T-cell (primary cell): ENCODE measurements around the gene ARMC7. TPM values are rescaled to one million over a fixed set of nuclear protein-coding genes. Genes with fewer than 3 reads are reported as not detected.

Source experiments
- ATAC-seq, 4 experiments: fragments of 200-7000 bp in 3 of 4; fragments of 150-1000 bp in 1 of 4; cut with Tn5 transposase; replicated peaks in 1 of 4; 1 replicate in 3 of 4; 2 replicates in 1 of 4; pipeline ENCODE4 v1.10.0; 2021; ENCODE audit warnings: moderate library complexity in 3 of 4, mild to moderate bottlenecking in 2 of 4, moderate number of reproducible peaks in 1 of 4
- CTCF ChIA-PET, 2 donors: fragments of 300-600 bp; sonication (Branson Sonifier 250); formaldehyde crosslinking; loops; one replicate each; lab custom pipeline; 2022; ENCODE audit warnings: antibody characterized with exemption in 2 of 2; lab: Charles Lee
- POLR2A ChIA-PET, 2 donors: fragments of 300-600 bp; sonication (Branson Sonifier 250); formaldehyde crosslinking; loops; one replicate each; lab custom pipeline; 2022; ENCODE audit warnings: antibody characterized with exemption in 2 of 2; lab: Charles Lee
- DNase-seq, 35 experiments: peaks; one replicate each; pipeline versions ENCODE4 v3.0.0 to v3.0.0-alpha.2; 2013 to 2023
- H3K27ac ChIP-seq: one replicate; pipeline ENCODE4 v1.5.1; 2013; ENCODE audit warnings: low read length
- H3K27me3 ChIP-seq, 2 experiments: replicated peaks in 1 of 2; 1 replicate in 1 of 2; 2 replicates in 1 of 2; pipeline versions ENCODE4 v1.6.1 to v1.7.0; 2013; ENCODE audit warnings: low read length in 1 of 2, mixed read lengths in 1 of 2; ENCODE audit not compliant: control insufficient read depth in 2 of 2, insufficient read depth in 2 of 2; ENCODE audit errors: extremely low read depth in 1 of 2
- H3K36me3 ChIP-seq, 2 donors: 1 replicate in 1 of 2; 2 replicates in 1 of 2; pipeline versions ENCODE4 v1.6.1 to v1.7.0; 2013; ENCODE audit warnings: low read length in 1 of 2; ENCODE audit not compliant: control insufficient read depth in 2 of 2, insufficient read depth in 1 of 2; ENCODE audit errors: extremely low read depth in 1 of 2
- H3K4me1 ChIP-seq, 2 experiments: 1 replicate in 1 of 2; 2 replicates in 1 of 2; pipeline versions ENCODE4 v1.6.1 to v1.7.0; 2013; ENCODE audit warnings: low read length in 2 of 2, mixed read lengths in 1 of 2; ENCODE audit not compliant: insufficient read depth in 2 of 2, control insufficient read depth in 1 of 2; ENCODE audit errors: extremely low read depth in 1 of 2
- H3K4me3 ChIP-seq, 2 donors: 1 replicate in 1 of 2; 2 replicates in 1 of 2; pipeline versions ENCODE4 v1.5.1 to v1.7.0; 2013; ENCODE audit warnings: mild to moderate bottlenecking in 2 of 2, low read length in 1 of 2, moderate library complexity in 1 of 2; ENCODE audit not compliant: control insufficient read depth in 1 of 2; ENCODE audit errors: extremely low read depth in 1 of 2
- H3K9me3 ChIP-seq: 2 replicates; pipeline ENCODE4 v1.7.0; 2013
- H3K27ac Mint-ChIP-seq, 2 donors: one replicate each; pipeline ENCODE4 v1.8.0; 2020 to 2021; ENCODE audit warnings: mild to moderate bottlenecking in 2 of 2, mixed read lengths in 2 of 2
- H3K27me3 Mint-ChIP-seq, 2 donors: one replicate each; pipeline ENCODE4 v1.8.0; 2021 to 2022; ENCODE audit warnings: mixed read lengths in 2 of 2
- H3K36me3 Mint-ChIP-seq: one replicate; pipeline ENCODE4 v1.8.0; 2021; ENCODE audit warnings: mixed read lengths
- H3K4me1 Mint-ChIP-seq, 3 donors: one replicate each; pipeline ENCODE4 v1.8.0; 2020 to 2022; ENCODE audit warnings: mixed read lengths in 3 of 3, mild to moderate bottlenecking in 1 of 3
- H3K4me3 Mint-ChIP-seq, 3 donors: one replicate each; pipeline ENCODE4 v1.8.0; 2020 to 2022; ENCODE audit warnings: mild to moderate bottlenecking in 3 of 3, mixed read lengths in 3 of 3, moderate library complexity in 3 of 3
- H3K9me3 Mint-ChIP-seq, 3 donors: one replicate each; pipeline ENCODE4 v1.8.0; 2020 to 2022; ENCODE audit warnings: mixed read lengths in 3 of 3
- WGBS: methylation state at CpG from one replicate; pipeline ENCODE4 v1.1.5; 2013; ENCODE audit warnings: missing lambda C conversion rate; ENCODE audit not compliant: insufficient coverage; 5-methylcytosine and 5-hydroxymethylcytosine counted together
- total RNA-seq, 35 experiments: library from RNA in 6 of 35; stranded (reverse) in 6 of 35; fragments of 120-200 nt in 1 of 35; gene quantifications; one replicate each; pipeline versions ENCODE4 v1.2.1 to v1.2.4 and lab custom pipeline; 2013 to 2026

ARMC7 gene
- total RNA-seq, 5 donors from 2014 or later (not counting 1 experiment from before 2014, with no cell fraction given), result 8.9 to 23.9 (median 18.8) TPM

- H3K4me3 Mint-ChIP-seq, result peak within 1 kb of the TSS; percentile 80 to 83 (median 81)
- Histone ChIP-seq H3K36me3 (no peaks in the 10 kb centered on the region), H3K4me3 (peak within 1 kb of the TSS; percentile 61 to 70), H3K27ac (peak within 1 kb of the TSS; percentile 52), H3K9me3 (no peaks in the 10 kb centered on the region), H3K27me3 (no peaks in the 10 kb centered on the region), H3K4me1 (peaks cover 15 to 51% of the 10 kb centered on the region in 2 experiments)
- ATAC-seq (peak; percentile 74 to 83 (median 80)), DNase-seq (peak in 27 of 35 experiments; percentile 18 to 68 (median 35))
- H3K27ac Mint-ChIP-seq, result peak within 1 kb of the TSS; percentile 82 to 91
- 3% methylated on average over 59 of the region's 69 CpGs for WGBS
- H3K9me3 Mint-ChIP-seq, result no peaks in the 10 kb centered on the region
- ChIA-PET CTCF (interaction anchor here in 1 of 2 donors (0.5 to 1.7 kb wide), 2 partner anchors 126 to 235 kb away, joined by 4 to 6 read pairs; no protein-coding TSS in a partner anchor), POLR2A (no interaction called here)
- H3K36me3 Mint-ChIP-seq, result no peaks in the 10 kb centered on the region
- H3K27me3 Mint-ChIP-seq, result no peaks in the 10 kb centered on the region
- peaks cover 56 to 77% (median 59%) of the 10 kb centered on the region in 3 donors for H3K4me1 Mint-ChIP-seq
These were observed 22.0 kb upstream of the ARMC7 start, which contains the start of gene SLC16A5 for GRCh38 chr17:75087558-75088453. Gene SLC16A5, plus strand, starts transcription at chr17:75087954. Its CDS starts 5,683 bp downstream, at chr17:75093637.

- H3K9me3 Mint-ChIP-seq, result no peaks in the 10 kb centered on the region
- no peaks in the 10 kb centered on the region for H3K27me3 ChIP-seq
- H3K4me1 Mint-ChIP-seq, result peaks cover 55 to 76% (median 57%) of the 10 kb centered on the region in 3 donors
- no peaks in the 10 kb centered on the region for H3K9me3 ChIP-seq
- ChIA-PET POLR2A (interaction anchor here in 1 of 2 donors (0.6 kb wide), 1 partner anchor 242 kb away, joined by 7 read pairs; no protein-coding TSS in a partner anchor), CTCF (interaction anchor here in 1 of 2 donors (0.7 kb wide), 1 partner anchor 114 kb away, joined by 15 read pairs; no protein-coding TSS in a partner anchor)
- ATAC-seq (peak in 1 of 4 experiments; percentile 4), DNase-seq (no peak)
- H3K27ac Mint-ChIP-seq, result peak overlapping the region; percentile 81 to 91
- WGBS, result 100% methylated on average over 1 of the region's 11 CpGs
- peak overlapping the region; percentile 61 to 70 for H3K4me3 ChIP-seq
- H3K4me3 Mint-ChIP-seq, result peak overlapping the region; percentile 79 to 81 (median 80)
- H3K36me3 Mint-ChIP-seq, result no peaks in the 10 kb centered on the region
- H3K36me3 ChIP-seq, result no peaks in the 10 kb centered on the region
- peaks cover 14 to 49% of the 10 kb centered on the region in 2 experiments for H3K4me1 ChIP-seq
- H3K27ac ChIP-seq, result peak overlapping the region; percentile 47
- H3K27me3 Mint-ChIP-seq, result no peaks in the 10 kb centered on the region
These were observed 21.0 kb upstream of the ARMC7 start for GRCh38 chr17:75088465-75089417.

GRCh38 chr17:75090871-75091854 is 18.6 kb upstream of the ARMC7 start:
- H3K27ac Mint-ChIP-seq, result peak overlapping the region; percentile 36 to 54
- H3K4me1 ChIP-seq, result peaks cover 10 to 42% of the 10 kb centered on the region in 2 experiments
- peak overlapping the region in 1 of 3 donors; percentile 42 for H3K4me3 Mint-ChIP-seq
- H3K4me1 Mint-ChIP-seq, result peaks cover 46 to 62% (median 46%) of the 10 kb centered on the region in 3 donors
- ATAC-seq, result no peak
- POLR2A ChIA-PET, result interaction anchor here in 1 of 2 donors (0.5 kb wide), 1 partner anchor 32 kb away, joined by 5 read pairs; no protein-coding TSS in a partner anchor
- no peaks in the 10 kb centered on the region for H3K36me3 Mint-ChIP-seq
- 90% methylated on average over 13 of the region's 19 CpGs for WGBS
- H3K9me3 Mint-ChIP-seq, result no peaks in the 10 kb centered on the region
- H3K27ac ChIP-seq, result no peak overlapping the region
- H3K27me3 ChIP-seq, result no peaks in the 10 kb centered on the region
- no peaks in the 10 kb centered on the region for H3K27me3 Mint-ChIP-seq
- H3K9me3 ChIP-seq, result no peaks in the 10 kb centered on the region
- no peak overlapping the region for H3K4me3 ChIP-seq
- no peak for DNase-seq
- CTCF ChIA-PET, result interaction anchor here in 1 of 2 donors (0.7 kb wide), 1 partner anchor 32 kb away, joined by 3 read pairs; no protein-coding TSS in a partner anchor
- H3K36me3 ChIP-seq, result no peaks in the 10 kb centered on the region

GRCh38 chr17:75091855-75092327 is 17.9 kb upstream of the ARMC7 start:
- Histone ChIP-seq H3K4me1 (peaks cover 10 to 40% of the 10 kb centered on the region in 2 experiments), H3K27me3 (no peaks in the 10 kb centered on the region), H3K36me3 (no peaks in the 10 kb centered on the region), H3K4me3 (no peak overlapping the region), H3K27ac (no peak overlapping the region), H3K9me3 (no peaks in the 10 kb centered on the region)
- Mint-ChIP-seq H3K27me3 (no peaks in the 10 kb centered on the region), H3K36me3 (no peaks in the 10 kb centered on the region), H3K4me3 (no peak overlapping the region), H3K4me1 (peaks cover 40 to 56% (median 41%) of the 10 kb centered on the region in 3 donors), H3K9me3 (no peaks in the 10 kb centered on the region), H3K27ac (peak overlapping the region; percentile 37 to 54)
- POLR2A ChIA-PET, result no interaction called here
- CTCF ChIA-PET, result no interaction called here
- 96% methylated on average over 9 of the region's 10 CpGs for WGBS
- no peak for ATAC-seq
- no peak for DNase-seq

GRCh38 chr17:75093548-75094158 is 16.1 kb upstream of the ARMC7 start:
- POLR2A ChIA-PET, result no interaction called here
- peaks cover 7 to 24% of the 10 kb centered on the region in 2 experiments for H3K4me1 ChIP-seq
- no peaks in the 10 kb centered on the region for H3K9me3 ChIP-seq
- ATAC-seq, result no peak
- Mint-ChIP-seq H3K27me3 (no peaks in the 10 kb centered on the region), H3K4me3 (no peak overlapping the region), H3K9me3 (no peaks in the 10 kb centered on the region), H3K27ac (no peak overlapping the region), H3K36me3 (peaks cover 5% of the 10 kb centered on the region), H3K4me1 (peaks cover 31 to 42% (median 32%) of the 10 kb centered on the region in 3 donors)
- H3K4me3 ChIP-seq, result no peak overlapping the region
- no peaks in the 10 kb centered on the region for H3K36me3 ChIP-seq
- DNase-seq, result no peak
- H3K27ac ChIP-seq, result no peak overlapping the region
- no peaks in the 10 kb centered on the region for H3K27me3 ChIP-seq
- CTCF ChIA-PET, result no interaction called here
- 93% methylated on average over 16 of the region's 18 CpGs for WGBS
